Measurements from ENCODE around the gene CDC6. TPM values are rescaled to one million over a fixed set of nuclear protein-coding genes. Genes with fewer than 3 reads are reported as not detected.
A peak's percentile ranks its signal among the peaks of the same experiment; 100 is the strongest.
"Not testable (repeated sequence)": the region's sequence is repeated elsewhere in the genome, so short reads cannot be mapped to it uniquely, and the experiment has no call there.

The CDC6 gene
- total RNA-seq, 2 donors from 2014 or later = 8.5 to 40.8 TPM

DNA sequence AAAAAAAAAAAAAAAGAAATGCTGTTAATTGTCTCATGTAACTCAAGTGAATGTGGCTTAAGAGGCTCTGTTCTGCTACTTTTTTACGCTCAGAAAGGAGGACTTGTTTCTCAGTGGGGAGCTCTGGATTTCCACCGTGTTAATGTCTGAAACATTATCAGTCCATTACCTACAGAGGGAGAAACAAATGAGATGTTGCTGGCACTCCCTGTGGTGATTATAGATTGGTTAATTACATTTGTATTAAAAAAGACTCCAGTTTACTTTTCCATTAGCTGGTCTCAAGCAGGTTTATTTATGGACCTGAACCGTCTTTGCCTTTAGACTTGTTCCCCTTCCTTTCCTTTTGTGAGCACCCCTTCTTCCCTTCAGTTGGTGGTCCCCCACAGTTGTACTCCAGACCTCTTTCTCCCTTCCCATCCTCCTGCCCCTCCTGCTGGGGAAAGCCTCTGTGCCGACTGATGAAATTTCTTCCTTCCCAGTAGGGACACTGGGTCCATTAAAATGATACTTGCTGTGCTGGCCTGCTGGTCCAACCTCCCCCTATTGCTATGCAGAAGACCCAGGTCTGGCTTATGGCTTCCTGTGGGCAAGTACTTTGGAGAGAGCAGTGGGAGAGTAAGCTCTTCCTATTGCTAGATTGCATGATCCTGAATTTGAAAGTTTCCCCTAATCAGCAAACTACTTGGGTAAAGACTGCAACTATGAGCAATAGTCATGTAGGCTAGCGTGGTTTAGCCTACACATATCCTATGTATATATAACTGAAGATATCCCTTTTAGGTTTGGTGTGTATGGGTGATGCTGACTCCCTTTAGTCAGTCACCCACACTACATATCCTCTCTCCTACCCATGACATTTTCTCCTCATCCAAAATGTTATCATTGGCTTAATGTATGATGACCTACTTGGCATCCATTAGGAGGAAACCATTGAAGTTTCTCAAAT lies 8.1 kb downstream of the CDC6 start:
- TF ChIP-seq, protein P1, sequence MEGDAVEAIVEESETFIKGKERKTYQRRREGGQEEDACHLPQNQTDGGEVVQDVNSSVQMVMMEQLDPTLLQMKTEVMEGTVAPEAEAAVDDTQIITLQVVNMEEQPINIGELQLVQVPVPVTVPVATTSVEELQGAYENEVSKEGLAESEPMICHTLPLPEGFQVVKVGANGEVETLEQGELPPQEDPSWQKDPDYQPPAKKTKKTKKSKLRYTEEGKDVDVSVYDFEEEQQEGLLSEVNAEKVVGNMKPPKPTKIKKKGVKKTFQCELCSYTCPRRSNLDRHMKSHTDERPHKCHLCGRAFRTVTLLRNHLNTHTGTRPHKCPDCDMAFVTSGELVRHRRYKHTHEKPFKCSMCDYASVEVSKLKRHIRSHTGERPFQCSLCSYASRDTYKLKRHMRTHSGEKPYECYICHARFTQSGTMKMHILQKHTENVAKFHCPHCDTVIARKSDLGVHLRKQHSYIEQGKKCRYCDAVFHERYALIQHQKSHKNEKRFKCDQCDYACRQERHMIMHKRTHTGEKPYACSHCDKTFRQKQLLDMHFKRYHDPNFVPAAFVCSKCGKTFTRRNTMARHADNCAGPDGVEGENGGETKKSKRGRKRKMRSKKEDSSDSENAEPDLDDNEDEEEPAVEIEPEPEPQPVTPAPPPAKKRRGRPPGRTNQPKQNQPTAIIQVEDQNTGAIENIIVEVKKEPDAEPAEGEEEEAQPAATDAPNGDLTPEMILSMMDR (IDR thresholded peaks at IDR 0.05) = no peak
- Histone ChIP-seq H3K4me3 (no peak overlapping the region), H3K9ac (ENCODE audit: low read depth in 2 of 2, low read length in 2 of 2) (no peak overlapping the region), H3K27ac (no peak overlapping the region), H3K9me3 (no peaks in the 10 kb centered on the region), H3K36me3 (no peaks in the 10 kb centered on the region), H3K4me1 (no peaks in the 10 kb centered on the region), H3K27me3 (no peaks in the 10 kb centered on the region)
- DNase-seq = no peak
- intact Hi-C loops (cut with DNase I) = loop anchor here (10.0 kb wide), 1 partner anchor 281 kb away; the partner anchor contains the start of gene CSF3

DNA sequence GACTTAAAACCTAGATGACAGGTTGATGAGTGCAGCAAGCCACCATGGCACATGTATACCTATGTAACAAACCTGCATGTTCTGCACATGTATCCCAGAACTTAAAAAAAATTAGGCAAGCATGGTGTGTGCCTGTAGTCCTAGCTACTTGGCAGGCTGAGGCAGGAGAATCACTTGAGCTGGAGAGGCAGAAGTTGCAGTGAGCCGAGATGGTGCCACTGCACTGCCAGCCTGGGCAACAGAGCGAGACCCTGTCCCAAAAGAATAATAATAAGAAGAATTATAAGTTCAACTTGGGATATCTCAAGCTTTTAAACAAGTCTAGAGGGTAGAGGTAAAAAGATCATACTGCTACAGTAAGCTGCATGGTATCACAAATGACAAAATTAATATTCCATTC lies 9.8 kb downstream of the CDC6 start:
- Histone ChIP-seq H3K4me1 (no peaks in the 10 kb centered on the region), H3K27me3 (no peaks in the 10 kb centered on the region), H3K27ac (no peak overlapping the region), H3K36me3 (no peaks in the 10 kb centered on the region), H3K9ac (ENCODE audit: low read depth in 2 of 2, low read length in 2 of 2) (no peak overlapping the region), H3K4me3 (no peak overlapping the region), H3K9me3 (no peaks in the 10 kb centered on the region)
- intact Hi-C loops (cut with DNase I) = loop anchor here (10.0 kb wide), 1 partner anchor 283 kb away; the partner anchor contains the start of gene CSF3
- TF ChIP-seq, protein P1 (IDR thresholded peaks at IDR 0.05) = no peak
- no peak for DNase-seq

DNA sequence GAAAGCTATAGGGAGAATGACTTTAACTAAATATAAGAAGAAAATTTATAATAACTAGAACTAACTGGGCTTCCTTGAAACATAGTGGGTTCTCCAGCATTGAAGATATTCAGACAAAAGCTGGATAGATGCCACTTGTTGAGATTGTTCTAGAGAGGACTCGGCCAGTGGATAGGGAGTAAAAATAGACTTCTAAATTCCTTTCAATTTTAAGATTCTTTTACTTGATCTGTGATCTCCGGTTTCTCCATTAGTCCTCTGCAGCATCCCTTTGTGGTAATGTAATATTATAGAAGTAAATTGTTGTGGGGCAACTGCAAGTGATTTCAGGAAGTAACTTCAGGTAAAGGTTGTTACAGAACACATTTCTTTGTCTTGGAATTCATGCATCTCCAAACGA lies 11.0 kb downstream of the CDC6 start:
- no peak for DNase-seq
- H3K9ac ChIP-seq (ENCODE audit: low read depth in 2 of 2, low read length in 2 of 2) = no peak overlapping the region
- H3K27ac ChIP-seq = no peak overlapping the region
- intact Hi-C loops (cut with DNase I) = loop anchor here (10.0 kb wide), 1 partner anchor 284 kb away; the partner anchor contains the start of gene CSF3
- H3K4me1 ChIP-seq = peaks cover 4% of the 10 kb centered on the region
- H3K27me3 ChIP-seq = no peaks in the 10 kb centered on the region
- no peak overlapping the region for H3K4me3 ChIP-seq
- TF ChIP-seq, protein P1 (IDR thresholded peaks at IDR 0.05) = no peak
- no peaks in the 10 kb centered on the region for H3K9me3 ChIP-seq
- no peaks in the 10 kb centered on the region for H3K36me3 ChIP-seq

DNA sequence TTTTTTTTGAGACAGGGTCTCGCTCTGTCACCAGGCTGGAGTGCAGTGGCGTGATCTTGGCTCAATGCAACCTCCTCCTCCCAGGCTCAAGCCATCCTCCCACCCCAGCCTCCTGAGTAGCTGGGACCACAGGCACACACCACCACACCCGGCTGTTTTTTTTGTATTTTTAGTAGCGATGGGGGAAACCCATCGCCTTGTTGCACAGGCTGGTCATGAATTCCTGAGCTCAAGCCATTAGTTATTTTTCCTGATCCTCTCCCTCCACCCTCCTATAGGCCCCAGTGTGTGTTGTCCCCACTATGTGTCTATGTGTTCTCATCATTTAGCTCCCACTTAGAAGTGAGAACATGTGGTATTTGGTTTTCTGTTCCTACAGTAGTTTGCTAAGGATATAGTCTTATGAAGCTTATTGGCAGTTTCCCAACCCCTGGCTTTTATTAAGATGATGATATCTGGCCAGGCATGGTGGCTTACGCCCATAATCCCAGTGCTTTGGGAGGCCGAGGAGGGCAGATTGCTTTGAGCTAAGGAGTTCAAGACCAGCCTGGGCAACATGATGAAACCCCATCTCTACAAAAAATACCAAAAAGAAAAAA lies 11.6 kb downstream of the CDC6 start:
- DNase-seq = not testable (repeated sequence)
- intact Hi-C loops (cut with DNase I) = loop anchor here (10.0 kb wide), 1 partner anchor 284 kb away; the partner anchor contains the start of gene CSF3

DNA sequence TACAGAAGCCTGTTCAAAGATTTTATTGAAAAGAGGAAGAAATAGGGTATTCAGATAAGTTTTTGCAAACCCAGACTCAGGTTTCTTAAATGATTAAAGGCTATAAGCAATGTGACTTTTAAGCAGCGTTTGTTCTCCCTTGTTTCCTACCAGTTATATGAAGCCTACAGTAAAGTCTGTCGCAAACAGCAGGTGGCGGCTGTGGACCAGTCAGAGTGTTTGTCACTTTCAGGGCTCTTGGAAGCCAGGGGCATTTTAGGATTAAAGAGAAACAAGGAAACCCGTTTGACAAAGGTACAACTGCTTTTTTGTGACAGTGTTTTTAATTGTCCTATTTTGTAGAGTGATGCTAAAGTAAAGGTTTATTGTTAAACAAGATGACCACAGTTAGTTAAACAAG lies 13.6 kb downstream of the CDC6 start:
- no peaks in the 10 kb centered on the region for H3K9me3 ChIP-seq
- TF ChIP-seq, protein P1 (IDR thresholded peaks at IDR 0.05) = peak; percentile 42
- no peak overlapping the region for H3K9ac ChIP-seq (ENCODE audit: low read depth in 2 of 2, low read length in 2 of 2)
- no peak for DNase-seq
- intact Hi-C loops (cut with DNase I) = no loop called here
- no peaks in the 10 kb centered on the region for H3K27me3 ChIP-seq
- no peak overlapping the region for H3K27ac ChIP-seq
- no peak overlapping the region for H3K4me3 ChIP-seq
- H3K4me1 ChIP-seq = peaks cover 4% of the 10 kb centered on the region
- no peaks in the 10 kb centered on the region for H3K36me3 ChIP-seq

More for the DNA sequence above, 11.6 kb downstream of the CDC6 start:
- not testable (repeated sequence) for H3K9me3 ChIP-seq; H3K4me1 ChIP-seq; H3K9ac ChIP-seq (ENCODE audit: low read depth in 2 of 2, low read length in 2 of 2); H3K36me3 ChIP-seq; H3K27me3 ChIP-seq; H3K4me3 ChIP-seq; H3K27ac ChIP-seq

Data from colonic mucosa (tissue), 4 donors.